K562 (cell line): Measurements from ENCODE around the gene DNAH1. TPM values are rescaled to one million over a fixed set of nuclear protein-coding genes. Genes with fewer than 3 reads are reported as not detected.
A peak's percentile ranks its signal among the peaks of the same experiment; 100 is the strongest.

Experiments
- ATAC-seq: fragments of 200-7000 bp; cut with Tn5 transposase; 3 replicates; pipeline ENCODE4 v1.9.1; 2020; ENCODE audit warnings: moderate library complexity
- BruUV-seq: library from RNA; stranded (reverse); fragments of 400-500 nt; replicated peaks from 2 replicates; lab custom pipeline; 2021; lab: Mats Ljungman, UMichigan
- CTCF ChIA-PET: fragments of 300-600 bp; formaldehyde crosslinking; extraction: SDS; loops from one replicate; lab custom pipeline; 2021; ENCODE audit warnings: low intra/inter-chr PET ratio; lab: Yijun Ruan, JAX
- POLR2A ChIA-PET: fragments of 300-600, 350-650 bp; sonication (Branson Sonifier 250); formaldehyde crosslinking; extraction: SDS; loops from one replicate; lab custom pipeline; 2021; ENCODE audit warnings: antibody characterized with exemption, inconsistent platforms; lab: Yijun Ruan, JAX
- DNase-seq, 4 experiments: peaks; one replicate each; pipeline versions ENCODE4 v3.0.0 to v3.0.0-alpha.2; 2011 to 2018; ENCODE audit warnings: low spot score in 3 of 4, mixed read lengths in 3 of 4; ENCODE audit errors: extremely low read depth in 1 of 4
- FAIRE-seq: peaks from 2 replicates; lab custom pipeline; 2011; peaks lifted over from hg19 to GRCh38; lab: Jason Lieb, UNC
- H2AFZ ChIP-seq: 2 replicates; pipeline ENCODE4 v1.6.0; 2011; ENCODE audit warnings: low read depth, low read length, control low read depth, inconsistent platforms
- H3K27ac ChIP-seq: fragments of 200-600 bp; 3 replicates; pipeline ENCODE4 v1.8.0; 2011; ENCODE audit warnings: low read depth, mild to moderate bottlenecking, control low read depth, inconsistent platforms, low read length, moderate library complexity, mixed read lengths; ENCODE audit errors: extremely low read depth
- H3K27me3 ChIP-seq, 2 experiments: fragments of 300-600 bp in 1 of 2; 2 replicates in 1 of 2; 3 replicates in 1 of 2; pipeline versions ENCODE4 v1.6.0 to v1.8.0; 2011; ENCODE audit warnings: inconsistent platforms in 2 of 2, low read length in 2 of 2, mild to moderate bottlenecking in 1 of 2, mixed read lengths in 1 of 2, moderate library complexity in 1 of 2; ENCODE audit not compliant: control insufficient read depth in 2 of 2, insufficient read depth in 2 of 2
- H3K36me3 ChIP-seq: fragments of 300-600 bp; 3 replicates; pipeline ENCODE4 v1.8.0; 2011; ENCODE audit warnings: mild to moderate bottlenecking, low read length, inconsistent platforms; ENCODE audit not compliant: control insufficient read depth, insufficient read depth
- H3K4me1 ChIP-seq, 2 experiments: fragments of 200-600 bp in 1 of 2; replicated peaks in 1 of 2; 2 replicates in 1 of 2; 3 replicates in 1 of 2; pipeline versions ENCODE4 v1.5.1 to v1.8.0; 2011; ENCODE audit warnings: inconsistent platforms in 2 of 2, low read length in 2 of 2, mild to moderate bottlenecking in 1 of 2, mixed read lengths in 1 of 2, moderate library complexity in 1 of 2; ENCODE audit not compliant: control insufficient read depth in 2 of 2, insufficient read depth in 2 of 2
- H3K4me2 ChIP-seq: 2 replicates; pipeline ENCODE4 v1.6.1; 2011; ENCODE audit warnings: low read length, control low read depth, inconsistent platforms, mixed read lengths; ENCODE audit not compliant: insufficient read depth
- H3K4me3 ChIP-seq: fragments of 200-600 bp; sonication (generic), shearing (Covaris generic); 2 replicates; pipeline ENCODE4 v1.5.1; 2016; ENCODE audit warnings: control low read depth, inconsistent platforms
- H3K79me2 ChIP-seq: fragments of 200-600 bp; 3 replicates; pipeline ENCODE4 v1.8.0; 2011; ENCODE audit warnings: low read length, inconsistent platforms; ENCODE audit not compliant: control insufficient read depth, insufficient read depth
- H3K9ac ChIP-seq, 2 experiments: 2 replicates each; pipeline versions ENCODE4 v1.6.0 to v1.6.1; 2011; ENCODE audit warnings: low read depth in 2 of 2, low read length in 2 of 2, control low read depth in 1 of 2, inconsistent platforms in 1 of 2, mild to moderate bottlenecking in 1 of 2, mixed read lengths in 1 of 2; ENCODE audit not compliant: insufficient read depth in 1 of 2
- H3K9me1 ChIP-seq: one replicate; pipeline ENCODE4 v1.6.0; 2011; ENCODE audit warnings: inconsistent platforms, mild to moderate bottlenecking, low read length, moderate library complexity; ENCODE audit not compliant: control insufficient read depth, insufficient read depth
- H3K9me3 ChIP-seq: replicated peaks from 2 replicates; pipeline ENCODE4 v1.5.1; 2011; ENCODE audit warnings: low read depth, low read length, inconsistent platforms; ENCODE audit not compliant: control insufficient read depth, insufficient read depth
- H4K20me1 ChIP-seq: replicated peaks from 2 replicates; pipeline ENCODE4 v1.6.1; 2011; ENCODE audit warnings: low read length, inconsistent platforms, mixed read lengths; ENCODE audit not compliant: control insufficient read depth, insufficient read depth
- CBFA2T3 ChIP-seq: fragments of 450-650 bp; IDR thresholded peaks from 2 replicates; pipeline ENCODE4 v1.6.1; 2017
- ETV1 ChIP-seq: fragments of 450-650 bp; conservative IDR thresholded peaks from 2 replicates; pipeline ENCODE4 v1.6.1; 2016; ENCODE audit warnings: missing genetic modification characterization, control low read depth, low read depth, missing compliant biosample characterization
- HCFC1 ChIP-seq: IDR thresholded peaks from 2 replicates; pipeline ENCODE4 v1.6.1; 2012; ENCODE audit warnings: low read depth, low read length, improper control_type of control experiment
- HNRNPL ChIP-seq: fragments of 200-400 bp; formaldehyde crosslinking; IDR thresholded peaks from 2 replicates; pipeline ENCODE4 v1.6.1; 2017; ENCODE audit warnings: low read depth, mild to moderate bottlenecking, low read length
- MEIS2 ChIP-seq: fragments of 450-650 bp; IDR thresholded peaks from 2 replicates; pipeline ENCODE4 v1.6.1; 2014; ENCODE audit warnings: mild to moderate bottlenecking; ENCODE audit not compliant: partially characterized antibody
- MTF1 ChIP-seq: fragments of 250-450 bp; sonication (Bioruptor Pico); IDR thresholded peaks from 2 replicates; pipeline ENCODE4 v1.9.0; 2021; ENCODE audit warnings: moderate library complexity, mild to moderate bottlenecking, inconsistent platforms, borderline replicate concordance
- NEUROD1 ChIP-seq: fragments of 150-350 bp; IDR thresholded peaks from 2 replicates; pipeline ENCODE4 v1.6.1; 2014; ENCODE audit warnings: borderline replicate concordance, low read length, low read depth; ENCODE audit not compliant: partially characterized antibody
- NFIC ChIP-seq: fragments of 450-650 bp; IDR thresholded peaks from 2 replicates; pipeline ENCODE4 v1.6.1; 2017; ENCODE audit warnings: mild to moderate bottlenecking, inconsistent platforms
- NFXL1 ChIP-seq: fragments of 450-650 bp; formaldehyde crosslinking; IDR thresholded peaks from 2 replicates; pipeline ENCODE4 v1.4.0; 2021; ENCODE audit warnings: mild to moderate bottlenecking
- PHTF2 ChIP-seq: fragments of 250-450 bp; sonication (Bioruptor Pico); IDR thresholded peaks from 2 replicates; pipeline ENCODE4 v1.5.0; 2021; ENCODE audit warnings: mild to moderate bottlenecking
- RBM25 ChIP-seq: fragments of 200-400 bp; formaldehyde crosslinking; IDR thresholded peaks from 2 replicates; pipeline ENCODE4 v1.6.1; 2018; ENCODE audit warnings: low read length, low read depth, moderate library complexity; ENCODE audit not compliant: severe bottlenecking
- ZBTB12 ChIP-seq: fragments of 250-450 bp; sonication (Bioruptor Pico); IDR thresholded peaks from 2 replicates; pipeline ENCODE4 v1.4.0; 2020
- ZNF239 ChIP-seq: fragments of 250-450 bp; sonication (Bioruptor Pico); IDR thresholded peaks from 2 replicates; pipeline ENCODE4 v1.4.0; 2020; ENCODE audit warnings: mild to moderate bottlenecking
- ZNF592 ChIP-seq: fragments of 450-650 bp; IDR thresholded peaks from 2 replicates; pipeline ENCODE4 v1.6.1; 2017; ENCODE audit warnings: antibody characterized with exemption, mild to moderate bottlenecking
- ZNF76 ChIP-seq: fragments of 250-450 bp; sonication (Bioruptor Pico); IDR thresholded peaks from 2 replicates; pipeline ENCODE4 v1.4.0; 2020; ENCODE audit warnings: mild to moderate bottlenecking, moderate library complexity, borderline replicate concordance
- ZNF780A ChIP-seq: fragments of 250-450 bp; sonication (Bioruptor Pico); IDR thresholded peaks from 2 replicates; pipeline ENCODE4 v1.5.0; 2021; ENCODE audit warnings: mild to moderate bottlenecking
- WGBS: fragments of 100-300 bp; shearing (Covaris generic); methylation state at CpG from one replicate; pipeline ENCODE4 v1.1.6; 2016; ENCODE audit warnings: low coverage, mixed read lengths; ENCODE audit not compliant: insufficient coverage; ENCODE audit errors: missing lambda C conversion rate; 5-methylcytosine and 5-hydroxymethylcytosine counted together
- in situ Hi-C: fragments of 300-500 bp; cut with MboI; formaldehyde crosslinking; loops from 4 replicates; pipeline ENCODE4 v1.15.0; 2018; ENCODE audit warnings: inconsistent platforms, mixed read lengths
- intact Hi-C: fragments of 100-400 bp; cut with micrococcal nuclease; formaldehyde crosslinking; loops from 2 replicates; pipeline ENCODE4 v1.14.2; 2022
- polyA plus RNA-seq, 8 experiments: library from polyadenylated mRNA; depleted of rRNA in 4 of 8; stranded (reverse) in 5 of 8; unstranded in 3 of 8; fragments of >200 nt; fragmentation: Nextera tagmentation in 2 of 8; fragmentation: Illumina TruSeq in 1 of 8; extraction: Ambion mirVana in 2 of 8; extraction: Trizol in 1 of 8; gene quantifications; 2 replicates each; pipeline versions ENCODE4 v1.2.1 to v1.2.3, GENCODE V29; 2011 to 2014; ENCODE audit warnings: inconsistent platforms in 1 of 8, missing spikeins in 1 of 8
- total RNA-seq, 7 experiments: library from RNA; depleted of rRNA in 6 of 7; stranded (reverse); fragments of >200 nt in 6 of 7; fragmentation: Illumina TruSeq in 2 of 7; extraction: Trizol in 2 of 7; gene quantifications; 2 replicates each; pipeline versions ENCODE4 v1.2.1 to v1.2.3, GENCODE V29; 2011 to 2021; ENCODE audit warnings: low replicate concordance in 1 of 7

The DNAH1 gene
- total and polyA plus RNA-seq, 9 of the 15 experiments (the other 6 are each of a cell fraction or from before 2014, with no cell fraction given), result 0.04 to 0.84 (median 0.50) TPM

- intact Hi-C loops, result no loop called here
- FAIRE-seq, result no peak
- Histone ChIP-seq H2AFZ (no peak overlapping the region), H3K4me1 (no peaks in the 10 kb centered on the region; a peak in 1 of 5 replicates), H3K27me3 (no peaks in the 10 kb centered on the region; a peak in 1 of 5 replicates), H4K20me1 (no peaks in the 10 kb centered on the region), H3K9me3 (no peaks in the 10 kb centered on the region), H3K4me2 (no peak overlapping the region), H3K9ac (peak overlapping the region in 1 of 2 experiments; percentile 58; a peak in 2 of 4 replicates), H3K79me2 (no peaks in the 10 kb centered on the region), H3K4me3 (no peak overlapping the region), H3K9me1 (no peaks in the 10 kb centered on the region), H3K27ac (no peak overlapping the region), H3K36me3 (no peaks in the 10 kb centered on the region)
- no peak for ATAC-seq
- no peak for TF ChIP-seq ZNF239 (CRISPR knock-in tag)
- TF ChIP-seq NEUROD1, result no peak
- no peak for TF ChIP-seq NFIC
- TF ChIP-seq ZNF780A (CRISPR knock-in tag), result no peak
- TF ChIP-seq HNRNPL, result no peak
- TF ChIP-seq ZBTB12, result no peak
- TF ChIP-seq HCFC1, result no peak
- no peak for TF ChIP-seq RBM25
- no peak for TF ChIP-seq CBFA2T3
- no peak for TF ChIP-seq MTF1 (CRISPR knock-in tag)
- no peak for TF ChIP-seq ETV1 (tag)
- no peak for TF ChIP-seq MEIS2
- no peak for TF ChIP-seq PHTF2
- TF ChIP-seq ZNF592, result no peak
- TF ChIP-seq NFXL1 (CRISPR knock-in tag), result no peak
- TF ChIP-seq ZNF76 (CRISPR knock-in tag), result no peak
- POLR2A ChIA-PET, result interaction anchor here (0.7 kb wide), 1 partner anchor 141 kb away, joined by 3 read pairs; no protein-coding TSS in a partner anchor
- no peak for DNase-seq
- in situ Hi-C loops, result no loop called here
- BruUV-seq, result no TSS peak
- CTCF ChIA-PET, result no interaction called here
- WGBS, result 32% methylated on average over 8 of the region's 12 CpGs
These were observed 43.2 kb downstream of the DNAH1 start for GRCh38 chr3:52359116-52359855.
